ENCODE data around the gene TAF10.

Gene TAF10

DNA sequence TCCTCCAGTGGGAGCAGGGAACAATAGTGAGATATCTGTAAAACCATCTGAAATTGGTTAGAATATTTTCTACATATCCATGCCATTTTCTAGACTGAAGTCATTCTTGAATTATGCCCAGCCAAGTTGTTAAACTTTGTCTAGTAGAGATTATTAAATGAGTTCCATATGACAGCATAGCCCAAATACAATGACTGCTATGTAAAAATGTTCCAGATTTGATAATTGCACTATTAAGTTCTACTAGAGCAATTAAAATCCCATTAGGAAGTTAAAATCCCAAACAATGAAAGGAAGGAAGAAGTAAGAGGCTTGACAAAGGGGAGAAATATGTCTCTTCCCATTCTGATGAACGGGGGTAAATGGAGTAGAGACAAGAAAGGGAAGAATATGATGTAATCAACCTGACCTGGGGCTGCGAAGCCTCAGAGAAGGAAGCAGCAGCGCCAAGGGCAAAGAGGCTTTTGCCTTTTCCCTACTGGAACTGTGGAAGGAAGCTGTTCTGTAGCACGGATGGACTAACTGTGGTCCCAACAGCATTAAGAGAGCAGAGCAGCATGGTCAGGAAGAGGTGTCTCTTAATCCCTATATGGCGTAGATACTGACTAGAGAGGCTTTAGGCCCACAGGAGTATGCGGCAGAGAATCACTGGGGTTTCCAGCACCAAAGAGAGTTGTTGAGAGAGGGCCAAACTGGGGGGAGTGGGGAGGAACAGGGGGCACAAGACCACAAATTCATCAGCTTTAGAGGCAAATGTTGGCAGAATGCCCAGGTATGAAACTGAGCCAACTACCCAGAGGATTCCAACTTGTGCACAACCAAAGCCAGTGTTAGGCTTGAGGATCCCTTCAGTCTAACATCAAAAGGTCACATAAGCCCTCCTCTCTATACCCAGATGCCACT is 35.3 kb downstream of the TAF10 start:
- peak; percentile 84 for DNase-seq

DNA sequence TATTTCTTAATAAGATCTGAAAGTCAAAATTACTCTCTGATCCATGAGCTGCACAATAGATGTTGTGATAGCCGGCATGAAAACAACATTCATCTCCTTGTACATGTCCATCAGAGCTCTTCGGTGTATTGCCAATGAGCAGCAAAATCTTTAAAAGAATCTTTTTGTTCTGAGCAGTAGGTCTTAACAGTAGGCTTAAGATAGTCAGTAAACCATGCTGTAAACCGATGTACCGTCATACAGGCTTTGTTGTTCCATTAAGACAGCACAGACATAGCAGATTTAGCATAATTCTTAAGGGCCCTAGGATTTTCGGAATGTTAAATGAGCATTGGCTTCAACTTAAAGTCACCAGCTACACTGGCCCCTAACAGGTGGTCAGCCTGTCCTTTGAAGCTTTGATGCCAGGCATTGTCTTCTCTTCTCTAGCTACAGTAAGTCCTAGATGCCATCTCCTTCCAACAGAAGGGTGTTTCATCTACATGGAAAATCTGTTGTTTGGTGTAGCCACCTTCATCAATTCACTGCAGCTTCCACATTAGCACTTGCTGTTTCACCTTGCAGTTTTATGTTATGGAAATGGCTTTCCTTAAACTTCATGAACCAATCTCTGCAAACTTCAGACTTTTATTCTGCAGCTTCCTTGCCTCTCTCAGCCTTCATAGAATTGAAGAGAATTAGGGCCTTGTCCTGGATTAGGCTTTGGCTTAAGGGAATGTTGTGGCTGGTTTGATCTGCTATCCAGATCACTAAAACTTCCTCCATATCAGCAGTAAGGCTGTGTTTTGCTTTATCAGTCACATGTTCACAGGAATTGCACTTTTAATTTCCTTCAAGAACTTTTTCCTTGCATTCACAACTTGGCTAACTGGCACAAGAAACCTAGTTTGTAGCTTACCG is 37.0 kb downstream of the TAF10 start:
- no peak for DNase-seq

DNA sequence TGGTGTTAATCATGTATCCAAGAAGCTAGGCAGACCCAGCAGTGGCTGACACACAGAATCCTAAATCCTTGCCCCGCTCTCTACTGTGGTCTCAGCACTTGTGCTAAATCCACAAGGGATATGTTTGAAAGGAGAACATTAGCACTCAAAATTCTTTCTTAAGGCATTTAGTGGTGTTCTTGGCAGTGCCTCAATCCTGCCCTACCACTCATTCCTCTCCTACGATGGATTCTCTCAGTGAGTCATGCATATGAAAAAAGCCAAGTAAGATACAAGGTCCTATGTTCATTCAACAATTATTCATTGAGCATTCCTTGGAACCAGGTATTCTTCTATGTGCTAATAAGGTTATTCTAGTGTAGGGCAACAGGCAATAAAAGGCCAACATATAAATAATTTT is 39.8 kb downstream of the TAF10 start:
- DNase-seq: peak; percentile 84

DNA sequence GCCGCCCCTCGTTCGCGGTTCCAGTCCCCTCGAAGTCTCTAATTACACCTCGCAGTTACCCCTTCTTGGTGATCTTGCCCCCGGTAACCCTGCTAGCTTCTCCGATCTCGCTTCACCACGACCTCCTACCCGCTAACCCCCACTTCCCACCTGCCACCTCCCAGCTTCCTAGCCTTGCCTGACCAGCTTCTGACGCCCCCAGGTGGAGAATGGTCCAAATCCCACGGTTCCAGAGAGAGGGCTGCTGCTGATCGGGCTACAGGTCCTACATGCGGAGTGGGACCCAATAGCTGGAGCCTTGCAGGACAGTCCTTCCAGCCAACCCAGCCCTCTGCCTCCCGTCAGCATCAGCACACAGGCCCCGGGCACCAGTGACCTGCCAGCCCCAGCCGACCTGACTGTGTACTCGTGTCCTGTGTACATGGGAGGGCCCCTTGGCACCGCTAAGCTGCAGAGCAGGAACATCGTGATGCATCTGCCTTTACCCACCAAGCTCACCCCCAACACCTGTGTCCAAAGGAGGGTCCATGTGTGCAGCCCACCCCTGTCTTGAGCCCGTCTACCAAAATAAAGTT is 40.5 kb downstream of the TAF10 start:
- DNase-seq: no peak

DNA sequence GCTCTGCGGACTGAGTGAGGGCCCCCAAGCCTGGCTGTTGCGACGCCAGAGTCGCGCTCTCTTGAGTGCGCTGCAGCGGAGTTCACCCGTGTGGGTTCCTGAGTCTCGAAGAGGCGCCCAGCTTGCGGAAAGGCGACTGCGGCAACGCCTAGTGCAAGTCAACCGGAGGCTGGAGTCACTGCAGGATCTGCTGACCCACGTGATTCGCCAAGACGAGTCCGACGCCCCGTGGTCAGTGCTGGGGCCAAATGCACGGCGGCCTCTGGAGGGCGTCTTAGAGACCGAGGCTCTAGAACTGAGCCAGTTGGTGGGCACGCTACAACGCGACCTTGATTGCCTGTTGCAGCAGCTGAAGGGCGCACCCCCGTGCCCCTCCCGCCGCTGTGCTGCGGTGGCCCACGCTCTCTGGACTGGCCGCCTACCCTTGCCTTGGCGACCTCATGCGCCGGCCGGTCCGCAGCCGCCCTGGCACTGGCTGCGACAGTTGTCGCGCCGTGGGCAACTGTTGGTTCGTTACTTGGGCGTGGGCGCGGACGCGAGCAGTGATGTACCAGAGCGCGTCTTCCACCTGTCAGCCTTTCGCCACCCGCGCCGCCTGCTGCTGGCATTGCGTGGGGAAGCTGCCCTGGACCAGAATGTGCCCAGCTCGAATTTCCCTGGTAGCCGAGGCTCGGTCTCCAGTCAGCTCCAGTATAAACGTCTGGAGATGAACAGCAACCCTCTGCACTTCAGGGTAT is 41.2 kb downstream of the TAF10 start:
- DNase-seq: no peak

DNA sequence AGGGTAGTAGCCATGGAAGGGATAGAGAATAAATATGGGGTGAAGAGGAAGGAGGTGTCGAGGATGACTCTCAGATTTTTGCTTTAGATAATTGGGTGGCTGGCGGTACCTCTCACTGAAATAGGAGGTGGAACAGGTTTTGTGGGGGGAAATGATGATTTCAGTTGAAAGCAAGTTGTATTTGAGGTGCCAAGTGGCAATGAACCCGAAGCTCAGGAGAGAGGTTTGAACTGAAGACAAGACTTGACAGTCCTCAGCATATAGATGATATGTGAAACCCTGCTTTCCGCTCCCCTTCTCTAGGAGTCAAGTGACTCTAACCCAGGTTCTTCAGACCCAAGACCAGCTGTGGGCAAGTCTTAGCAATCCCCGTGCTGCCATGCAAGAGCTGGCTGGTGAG is 42.3 kb downstream of the TAF10 start:
- DNase-seq: no peak

DNA sequence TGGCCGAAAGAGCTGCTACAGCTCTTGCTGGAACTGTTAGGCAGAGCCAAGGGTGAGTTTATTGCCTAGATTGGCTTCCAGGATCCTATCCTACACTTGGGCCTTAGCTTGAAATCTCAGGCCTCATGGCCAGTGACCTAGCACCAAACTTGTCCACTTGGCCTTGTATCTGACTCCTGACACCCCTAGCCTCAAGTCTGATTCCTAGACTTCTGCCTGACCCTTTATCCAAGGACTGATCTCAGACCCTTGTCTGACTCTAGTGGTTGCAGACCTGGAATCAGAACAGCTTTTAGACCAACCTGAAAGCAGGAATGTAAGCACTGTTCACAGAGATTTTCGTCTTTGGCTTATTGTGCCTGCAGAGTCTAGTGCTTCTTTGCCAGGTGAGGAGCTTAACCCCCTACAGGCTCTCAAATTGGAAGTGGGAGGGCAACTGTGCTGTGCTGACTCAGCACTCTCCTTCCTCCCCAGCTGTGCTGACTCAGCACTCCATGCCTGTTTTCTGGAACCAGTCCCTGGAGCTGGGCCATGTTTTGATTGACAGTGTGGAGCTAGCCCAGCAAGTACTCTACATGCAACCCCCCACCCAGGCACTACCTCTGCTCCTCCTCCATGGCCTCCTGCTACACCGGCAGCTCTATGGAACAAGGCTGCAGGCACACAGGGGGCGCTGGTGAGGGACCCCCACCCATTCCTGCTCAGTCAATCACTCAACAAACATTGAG is 43.7 kb downstream of the TAF10 start:
- DNase-seq: peak; percentile 89

DNA sequence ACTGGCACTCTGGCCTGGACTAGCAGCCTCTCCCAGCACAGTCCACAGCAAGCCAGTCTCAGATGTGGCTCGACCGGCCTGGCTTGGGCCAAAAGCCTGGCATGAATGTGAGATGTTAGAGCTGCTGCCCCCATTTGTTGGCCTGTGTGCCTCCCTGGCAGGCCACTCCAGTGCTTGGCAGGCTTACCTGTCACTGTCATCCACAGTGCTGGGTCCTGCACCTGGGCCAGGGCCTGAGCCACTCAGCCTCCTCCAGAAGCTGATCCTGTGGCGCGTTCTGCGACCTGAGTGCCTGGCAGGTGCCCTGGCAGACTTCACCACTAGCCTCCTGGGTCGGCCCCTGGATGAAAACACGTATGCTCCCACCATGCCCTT is 44.7 kb downstream of the TAF10 start:
- no peak for DNase-seq

DNA sequence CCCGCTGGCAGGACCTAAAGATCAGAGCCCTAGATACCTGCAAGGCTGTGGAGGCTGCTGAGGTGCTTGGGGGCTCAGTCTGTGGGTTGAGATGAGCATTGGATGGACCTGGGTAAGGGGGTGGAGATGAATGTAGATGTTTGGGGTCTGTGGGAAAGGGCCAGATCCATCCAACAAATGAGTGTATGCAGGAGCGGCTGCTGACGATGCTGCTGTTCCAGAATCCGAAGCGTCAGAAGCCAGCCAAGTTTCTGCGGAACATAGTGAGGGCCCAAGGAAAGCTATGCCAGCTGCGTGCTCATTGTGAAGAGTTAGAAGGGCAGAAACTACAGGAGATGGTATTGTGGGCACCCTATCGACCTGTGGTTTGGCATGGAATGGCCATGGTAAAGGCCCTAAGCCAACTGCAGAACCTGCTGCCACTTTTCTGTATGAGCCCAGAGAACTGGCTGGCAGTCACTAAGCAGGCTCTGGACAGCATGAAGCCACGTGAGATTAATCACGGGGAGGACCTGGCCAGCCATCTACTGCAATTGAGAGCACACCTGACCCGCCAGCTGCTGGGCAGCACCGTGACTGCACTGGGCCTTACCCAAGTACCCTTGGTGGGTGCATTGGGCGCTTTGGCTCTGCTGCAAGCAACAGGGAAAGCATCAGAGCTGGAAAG is 45.2 kb downstream of the TAF10 start:
- DNase-seq: no peak

DNA sequence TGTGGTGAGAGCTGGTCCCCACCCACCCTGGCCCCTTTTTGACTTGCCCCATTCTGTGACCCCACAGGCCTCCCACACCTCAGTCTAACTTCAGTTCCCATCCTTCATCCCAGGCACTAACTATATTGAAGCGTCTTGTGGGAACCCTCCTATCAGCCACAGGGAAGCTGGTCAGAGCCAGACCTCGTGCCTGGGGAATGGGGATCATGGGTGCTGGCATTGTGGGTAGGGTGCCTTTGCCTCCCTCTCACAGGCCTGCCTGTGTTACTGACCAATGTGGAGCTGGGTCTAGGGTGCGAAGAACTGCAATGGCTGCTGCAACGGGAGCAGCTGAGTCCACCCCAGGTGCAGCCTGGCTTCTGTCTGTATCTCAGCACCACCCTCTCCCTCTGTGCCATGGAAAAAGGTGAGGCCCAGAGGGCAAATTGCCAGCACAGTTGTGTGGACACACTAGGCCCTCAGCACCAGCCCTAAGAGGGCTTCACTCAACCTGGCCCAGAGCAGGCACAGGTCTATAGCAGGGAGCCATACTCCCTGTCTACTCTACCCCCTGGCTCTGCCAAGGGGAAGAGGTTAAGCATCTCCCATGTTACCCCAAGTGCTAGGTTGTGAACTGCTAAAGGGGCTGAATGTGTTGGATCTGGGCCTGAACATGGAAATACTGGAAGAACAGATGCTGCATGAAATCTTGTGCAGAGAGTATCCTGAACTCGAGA is 45.9 kb downstream of the TAF10 start:
- no peak for DNase-seq

DNA sequence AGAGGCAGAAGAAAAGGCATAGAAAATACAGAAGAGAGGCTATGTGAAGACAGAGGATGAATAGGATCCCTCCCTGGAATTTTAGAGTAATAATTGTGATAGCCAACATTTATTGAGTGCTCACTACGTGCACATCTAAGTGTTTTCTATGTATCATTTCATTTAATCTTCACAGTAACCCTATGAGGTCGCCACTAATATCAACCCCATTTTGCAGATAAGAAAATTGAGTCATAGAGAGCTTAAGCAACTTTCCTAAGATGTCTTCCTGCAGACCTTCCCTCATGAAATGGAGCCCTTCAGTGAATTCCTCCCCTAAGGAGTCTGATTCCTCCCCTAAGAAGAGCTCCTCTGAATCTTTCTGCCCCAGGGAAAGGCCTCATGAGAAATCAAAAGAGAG is 46.7 kb downstream of the TAF10 start:
- no peak for DNase-seq

DNA sequence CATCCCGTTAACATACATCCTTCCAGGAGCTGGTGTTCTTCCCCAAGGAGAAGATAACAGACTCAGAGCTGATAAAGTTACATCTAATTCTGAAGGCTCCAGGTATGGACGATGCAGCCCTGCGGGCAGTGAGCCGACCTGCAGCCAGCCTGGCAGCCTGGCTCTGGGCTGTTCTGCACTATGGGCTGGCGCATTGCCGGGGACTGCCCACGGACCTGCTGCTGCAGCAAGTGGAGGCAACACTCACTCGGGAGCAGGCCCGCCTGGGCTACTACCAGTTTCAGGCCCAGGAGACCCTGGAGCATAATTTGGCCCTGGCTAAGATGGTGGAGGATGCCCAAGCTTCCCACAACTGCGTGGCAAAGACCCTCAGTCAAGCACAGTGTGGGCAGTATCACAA is 48.3 kb downstream of the TAF10 start:
- no peak for DNase-seq

DNA sequence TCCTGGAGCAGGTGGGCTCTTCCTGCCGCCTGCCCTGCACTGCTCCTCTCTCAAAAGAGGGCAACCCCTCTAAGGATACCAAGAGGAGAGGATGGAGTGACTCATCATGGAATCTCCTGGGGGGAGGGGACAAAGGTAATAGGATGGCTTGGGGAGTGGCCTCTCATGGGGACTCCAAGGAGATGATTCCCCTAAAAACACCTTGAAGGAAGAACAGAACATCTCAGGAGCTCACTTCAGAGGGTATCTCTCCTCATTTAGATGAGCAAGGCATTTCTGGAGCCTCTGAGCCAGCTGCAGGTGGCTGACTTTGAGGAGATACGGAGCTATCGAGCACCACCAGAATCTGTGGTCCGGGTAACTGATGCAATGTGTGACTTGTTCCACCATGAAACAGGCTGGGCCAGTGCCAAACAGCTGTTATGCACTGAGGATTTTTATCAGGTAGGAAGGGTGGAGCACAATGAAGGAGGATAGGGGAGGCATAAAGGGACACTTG is 48.8 kb downstream of the TAF10 start:
- no peak for DNase-seq

DNA sequence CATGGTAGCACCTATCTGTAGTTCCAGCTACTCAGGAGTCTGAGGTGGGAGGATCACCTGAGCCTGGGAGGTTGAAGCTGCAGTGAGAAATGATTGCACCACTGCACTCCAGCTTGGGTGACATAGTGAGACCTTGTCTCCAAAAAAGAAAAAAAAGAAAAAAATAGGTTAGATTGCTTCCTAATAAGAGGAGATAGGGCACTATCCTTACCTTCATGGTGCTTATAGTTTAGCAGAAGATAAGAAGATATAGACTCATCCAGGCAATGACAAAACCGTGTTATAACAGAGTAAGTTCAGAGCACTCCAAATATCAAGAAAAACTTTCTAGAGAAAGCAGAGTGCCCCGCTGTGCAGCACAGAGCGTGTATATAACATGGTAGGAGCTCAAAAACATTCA is 50.7 kb downstream of the TAF10 start:
- DNase-seq: no peak
